NCI-H748 (cell line): Measurements from ENCODE around the gene LRRC10B.

Experiments used
- DNase-seq: peaks from one replicate; lab custom pipeline; 2025; ENCODE audit not compliant: unreplicated experiment; lab: John Stamatoyannopoulos, UW

Gene LRRC10B

DNA sequence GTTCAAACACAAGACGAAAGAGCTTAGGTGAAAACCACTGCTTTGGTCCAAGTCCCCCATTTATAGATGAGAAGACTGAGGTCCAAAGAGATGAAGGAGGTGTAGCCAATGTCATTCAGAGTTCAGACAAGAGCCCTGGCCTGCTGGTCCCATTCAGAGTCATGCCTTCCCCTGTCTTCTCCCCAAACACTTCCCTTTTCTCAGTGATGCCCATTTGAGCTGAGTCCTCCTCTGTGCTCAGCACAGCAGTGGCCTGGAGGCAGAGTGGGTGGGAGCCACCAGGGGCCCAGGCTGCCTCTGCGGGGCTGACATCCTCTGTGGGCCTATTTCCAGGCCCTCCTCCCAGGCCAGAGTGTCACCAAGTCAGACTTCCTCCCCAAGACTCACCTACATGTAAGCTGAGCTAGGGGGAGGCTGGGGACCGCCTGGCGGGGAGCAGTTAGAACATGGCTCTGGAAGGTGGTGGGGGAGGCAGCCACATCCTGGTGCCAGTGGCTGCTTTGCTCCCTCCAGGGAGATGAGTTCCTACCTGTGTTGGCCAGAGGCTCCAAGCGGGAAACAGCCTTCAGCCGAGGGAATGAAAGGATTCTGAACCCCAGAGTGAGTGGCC lies 22.4 kb upstream of the LRRC10B start:
- no peak for DNase-seq

DNA sequence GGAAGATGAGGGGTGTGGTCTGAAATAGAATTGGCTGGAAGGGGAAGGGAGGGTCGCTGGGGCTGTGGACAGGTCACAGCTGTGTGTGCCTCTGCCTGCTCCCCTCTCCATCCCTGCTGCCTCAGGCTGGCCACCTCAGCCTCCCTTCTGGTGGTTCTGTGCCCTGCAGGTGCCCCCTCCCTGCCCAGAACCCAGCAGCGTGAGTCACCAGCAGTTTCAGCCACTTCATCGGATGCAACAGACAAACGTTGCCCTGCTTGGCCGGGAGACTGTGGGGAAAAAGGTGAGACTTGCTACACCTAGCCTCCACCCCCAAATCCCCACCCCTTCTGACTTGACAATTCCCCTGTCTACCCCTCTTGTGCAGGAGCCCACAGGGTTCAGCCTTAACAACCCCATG lies 21.8 kb upstream of the LRRC10B start:
- DNase-seq, result no peak

DNA sequence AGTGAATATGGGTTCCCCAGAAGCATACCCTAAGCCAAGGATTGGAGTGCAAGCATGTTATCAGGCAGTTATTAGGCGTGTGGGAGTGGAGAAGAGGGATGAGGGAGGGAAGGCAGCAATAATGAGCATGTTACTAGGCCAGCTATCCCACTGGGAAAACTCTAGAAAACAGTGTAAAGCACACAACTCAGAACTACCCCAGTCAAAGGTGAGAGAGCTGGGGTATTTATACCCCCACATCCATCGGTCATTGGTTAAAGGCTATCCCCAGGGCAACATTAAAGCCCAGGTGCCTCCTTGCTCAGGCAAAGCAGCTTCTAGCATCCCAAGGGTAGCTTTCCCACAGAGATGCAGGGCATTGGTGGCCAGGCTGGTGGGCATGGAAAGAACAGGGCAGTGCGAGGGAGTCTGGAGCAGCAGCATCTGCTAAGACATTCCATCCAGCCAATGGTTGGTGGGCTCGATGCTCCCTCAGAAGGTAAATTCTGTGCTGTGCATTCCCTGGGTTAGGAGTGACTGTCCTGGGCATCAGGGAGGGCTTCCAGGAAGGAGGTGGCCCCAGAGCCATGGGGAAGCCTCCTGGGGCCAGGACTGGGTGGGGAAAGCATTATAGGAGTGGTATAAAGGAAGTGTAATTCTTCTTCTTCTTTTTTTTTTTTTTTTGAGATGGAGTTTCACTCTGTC lies 21.1 kb upstream of the LRRC10B start:
- DNase-seq, result no peak

DNA sequence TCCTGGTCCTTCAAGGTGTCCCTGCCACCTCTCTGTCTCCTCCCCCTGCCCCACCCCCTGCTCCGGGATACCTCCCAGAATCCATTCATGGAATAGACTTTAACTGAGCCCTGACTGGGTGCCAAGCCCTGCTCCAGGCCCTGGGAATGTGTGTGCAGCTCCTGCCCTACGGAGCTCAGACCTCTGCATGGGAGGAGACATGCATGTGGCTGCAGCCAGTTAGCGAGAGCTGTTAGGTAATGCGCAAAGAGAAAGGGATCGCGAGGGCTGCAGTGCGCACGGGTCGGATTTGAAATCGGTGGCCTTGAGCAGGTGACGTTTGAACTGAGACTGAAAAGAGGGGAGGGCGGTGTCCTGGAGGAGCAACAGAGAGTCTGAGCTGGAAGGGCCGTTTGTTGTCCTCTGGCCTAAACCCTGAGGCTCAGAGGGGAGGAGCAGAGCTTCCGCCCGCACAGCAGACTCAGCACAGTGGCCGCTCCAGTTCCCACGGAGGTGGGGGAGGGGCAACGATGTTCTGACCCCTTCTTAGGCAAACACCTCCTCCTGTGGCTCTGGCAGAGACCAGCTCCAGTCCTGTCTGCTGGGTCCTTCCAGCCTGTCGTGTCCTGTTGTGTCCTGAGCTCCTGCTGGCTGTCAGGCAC lies 19.8 kb upstream of the LRRC10B start:
- DNase-seq, result peak; percentile 15

DNA sequence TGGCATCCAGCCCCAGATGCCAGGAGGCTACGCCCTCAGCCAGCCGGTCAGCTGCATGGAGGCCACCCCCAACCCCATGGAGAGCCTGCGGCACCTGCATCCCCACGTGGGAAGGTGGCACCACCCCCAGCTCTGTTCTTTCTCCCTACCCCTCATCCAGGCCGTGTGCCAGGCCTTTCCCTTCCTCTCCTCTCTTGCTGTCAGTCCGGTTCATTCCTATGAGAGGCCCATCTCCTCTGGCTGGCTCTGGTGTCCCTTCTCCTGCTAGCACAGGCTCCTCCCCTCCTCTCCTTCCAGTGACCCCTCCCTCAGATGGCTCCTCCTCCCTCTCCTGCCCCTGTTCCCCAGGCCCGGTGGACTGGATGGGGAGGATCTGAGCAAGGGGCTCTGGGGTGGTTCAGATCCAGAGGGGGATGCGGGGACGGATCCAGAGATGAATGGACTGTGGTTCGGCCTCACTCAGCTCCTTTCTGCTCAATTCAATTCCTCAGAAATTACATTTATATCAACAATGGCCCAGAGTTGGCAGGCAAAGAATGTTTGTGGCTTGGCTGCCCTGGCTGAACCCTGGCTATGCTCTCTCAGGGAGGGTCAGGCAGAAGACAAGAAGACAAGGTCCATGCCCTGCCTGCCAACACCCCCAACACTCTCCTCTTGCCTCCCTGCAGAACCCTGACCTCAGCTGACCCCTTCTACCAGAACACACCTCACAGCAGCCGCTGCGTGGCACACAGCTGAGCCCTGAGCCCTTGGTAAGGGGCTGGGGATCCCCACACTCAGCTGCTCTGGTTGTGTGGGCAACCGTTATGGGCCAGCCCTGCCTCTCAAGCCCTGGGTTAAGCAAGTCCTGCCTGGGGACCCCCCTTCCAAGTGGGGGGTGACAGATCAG lies 18.5 kb upstream of the LRRC10B start:
- no peak for DNase-seq

DNA sequence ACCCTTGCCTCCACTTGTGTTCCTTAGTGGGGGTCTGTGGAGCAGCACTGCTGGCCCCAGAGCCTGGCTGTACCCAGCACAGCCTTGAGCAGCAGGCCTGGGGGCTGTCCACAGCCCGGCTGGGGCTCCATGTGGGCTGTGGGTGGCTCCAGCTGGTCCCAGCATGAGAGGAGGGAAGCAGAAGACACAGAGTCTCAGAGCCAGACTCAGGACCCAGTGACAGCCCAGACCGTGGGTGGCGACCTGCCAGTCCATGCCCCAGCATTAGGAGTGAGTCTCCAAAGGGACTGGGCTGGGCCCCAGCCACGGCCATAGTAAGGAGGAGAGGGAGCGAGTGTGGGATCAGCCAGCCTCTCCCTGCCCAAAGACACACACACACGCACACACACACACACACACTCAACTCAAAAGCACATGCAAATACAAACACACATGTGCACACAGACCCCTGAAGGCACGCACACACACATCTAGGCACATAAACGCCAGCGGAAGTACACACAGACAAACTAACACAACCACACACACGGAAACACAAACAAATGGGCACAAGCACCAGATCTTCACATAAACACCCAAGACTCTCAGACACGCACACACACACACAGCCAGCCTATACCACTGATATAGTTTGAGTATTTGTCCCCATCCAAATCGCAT lies 16.7 kb upstream of the LRRC10B start:
- no peak for DNase-seq

DNA sequence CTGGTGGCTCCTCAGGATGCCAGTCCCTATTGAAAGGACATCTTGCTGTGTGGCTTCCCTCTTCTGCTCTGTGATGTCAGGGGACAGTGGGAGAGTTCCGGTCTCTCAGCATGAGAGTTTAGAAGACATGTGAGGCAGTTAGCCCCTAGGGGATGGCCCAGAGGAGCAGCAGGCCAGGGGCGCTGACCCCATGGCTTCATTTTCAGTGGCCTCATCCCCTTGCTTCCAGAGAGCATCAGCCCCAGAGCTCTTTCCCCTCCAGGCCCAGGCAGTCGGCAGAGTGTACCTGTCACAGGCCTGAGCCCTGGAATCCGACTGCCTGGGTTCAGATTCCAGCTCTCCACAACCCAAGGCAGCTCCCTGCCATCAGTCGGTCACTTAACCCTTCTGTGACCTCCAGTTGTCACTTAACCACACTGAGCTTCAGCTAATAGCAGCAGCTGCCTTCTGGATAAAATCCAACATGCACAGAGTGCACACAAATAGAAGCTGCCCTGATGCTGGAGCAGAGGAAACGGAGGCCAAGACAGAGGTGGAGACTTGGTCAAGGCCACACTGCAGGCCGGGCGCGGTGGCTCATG lies 14.1 kb upstream of the LRRC10B start:
- no peak for DNase-seq

DNA sequence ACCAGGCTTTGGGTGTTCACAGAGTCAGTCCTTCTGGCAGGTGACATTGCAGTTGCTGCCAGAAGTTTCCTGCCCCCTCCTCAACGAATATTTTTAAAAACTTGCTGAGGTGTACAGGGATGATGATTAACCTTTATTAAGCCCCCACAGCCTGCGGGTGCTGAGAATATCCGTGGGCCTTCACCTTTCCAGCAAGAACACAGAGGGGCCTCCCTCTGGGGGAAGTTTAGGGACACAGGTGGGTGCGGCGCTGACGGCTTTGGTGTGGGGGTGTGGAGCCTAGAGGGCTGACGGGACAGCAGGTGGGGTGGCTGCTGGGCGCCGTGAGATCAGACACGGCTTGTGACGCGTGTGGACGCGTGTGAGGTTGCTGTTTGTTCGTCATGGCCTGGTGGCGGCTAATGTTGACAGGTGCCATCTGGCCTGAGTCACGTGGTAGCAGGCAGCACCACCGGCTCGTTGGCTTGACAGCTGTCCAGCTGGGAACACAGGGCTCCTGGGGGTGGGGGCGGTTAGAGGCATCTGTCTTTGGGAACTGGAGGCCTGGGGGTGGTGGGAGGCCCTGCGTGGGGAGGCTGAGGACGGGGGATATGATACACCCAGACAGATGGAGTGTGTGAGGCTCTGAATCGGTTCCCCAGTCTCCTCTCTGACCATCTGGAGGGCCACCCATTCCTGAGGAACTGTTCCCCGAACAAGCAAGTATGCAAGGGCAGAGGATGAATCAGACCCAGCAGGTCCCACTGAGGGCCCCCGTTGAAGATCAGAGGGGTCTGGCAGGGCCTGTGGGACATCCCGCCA lies 12.5 kb upstream of the LRRC10B start:
- DNase-seq, result peak; percentile 70

DNA sequence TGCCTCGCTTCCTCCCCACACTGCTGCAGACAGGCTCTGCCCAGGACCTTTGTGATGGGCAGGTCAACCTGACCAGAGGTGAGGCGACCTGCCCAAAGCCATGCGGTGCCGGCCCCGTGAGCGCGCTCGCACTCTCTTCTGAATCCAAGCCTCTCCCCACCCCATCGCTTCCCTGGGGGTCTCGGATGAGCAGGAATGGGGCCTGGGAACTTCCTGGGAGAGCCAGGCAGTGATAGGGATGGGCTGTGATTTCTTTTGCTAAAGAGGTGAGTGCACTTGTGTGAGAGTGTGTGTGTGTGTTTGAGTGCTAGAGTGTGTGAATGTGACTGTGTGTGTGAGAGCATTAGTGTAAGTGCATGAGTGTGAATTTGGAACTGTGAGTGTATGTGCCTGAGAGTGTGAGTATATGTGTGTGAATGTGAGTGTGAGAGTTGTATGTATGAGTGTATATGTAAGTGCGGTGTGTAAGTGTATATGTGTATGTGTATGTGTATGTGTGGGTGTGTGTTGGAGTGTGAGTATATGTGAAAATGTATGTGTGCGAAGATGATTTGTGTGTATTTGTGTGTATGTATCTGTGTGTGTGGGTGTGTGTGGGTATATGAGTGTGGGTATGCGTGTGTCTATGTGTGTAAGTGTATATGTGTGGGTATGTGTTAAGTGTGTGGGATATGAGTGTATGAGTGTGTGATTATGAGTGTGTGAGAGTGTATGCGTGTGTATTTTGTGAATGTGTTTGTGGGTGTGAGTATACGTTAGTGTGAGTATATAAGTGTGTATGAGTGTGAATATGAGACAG lies 11.7 kb upstream of the LRRC10B start:
- no peak for DNase-seq

DNA sequence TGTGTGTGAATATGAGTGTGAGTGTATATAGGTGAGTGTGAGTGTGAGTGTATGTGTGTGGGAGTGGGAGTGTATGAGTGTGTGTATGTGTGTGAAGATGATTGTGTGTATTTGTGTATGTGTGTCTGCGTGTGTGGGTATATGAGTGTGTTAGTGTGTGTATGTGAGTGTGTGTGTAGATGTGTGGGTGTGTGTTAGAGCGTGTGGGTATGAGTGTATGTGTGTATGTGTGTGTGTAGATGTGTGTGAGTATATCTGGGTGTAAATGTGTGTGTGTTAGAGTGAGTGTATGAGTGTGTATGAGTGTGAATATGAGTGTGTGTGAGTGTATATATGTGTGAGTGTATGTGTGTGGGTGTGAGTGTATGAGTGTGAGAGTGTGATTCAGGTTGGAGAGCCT lies 11.1 kb upstream of the LRRC10B start:
- DNase-seq, result no peak

DNA sequence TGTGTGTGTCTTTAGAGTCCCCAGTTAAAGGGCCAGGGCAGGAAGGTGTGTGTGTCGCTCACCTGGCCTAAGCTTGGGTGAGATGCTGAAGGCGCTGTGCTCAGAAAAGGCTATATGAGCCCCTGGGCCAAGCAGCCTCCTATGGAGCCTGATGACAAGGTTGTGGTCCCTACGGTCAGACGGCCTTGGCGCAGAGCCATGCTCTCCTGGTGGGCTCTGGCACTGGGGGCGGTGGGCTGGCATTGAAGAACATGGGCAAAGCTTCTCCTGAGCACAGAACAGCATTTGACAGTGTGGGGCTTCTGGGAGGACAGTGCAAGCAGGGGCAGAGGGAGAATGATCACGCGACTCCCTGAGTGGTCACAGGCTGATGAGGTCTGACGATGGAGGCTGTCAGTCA lies 10.7 kb upstream of the LRRC10B start:
- no peak for DNase-seq

DNA sequence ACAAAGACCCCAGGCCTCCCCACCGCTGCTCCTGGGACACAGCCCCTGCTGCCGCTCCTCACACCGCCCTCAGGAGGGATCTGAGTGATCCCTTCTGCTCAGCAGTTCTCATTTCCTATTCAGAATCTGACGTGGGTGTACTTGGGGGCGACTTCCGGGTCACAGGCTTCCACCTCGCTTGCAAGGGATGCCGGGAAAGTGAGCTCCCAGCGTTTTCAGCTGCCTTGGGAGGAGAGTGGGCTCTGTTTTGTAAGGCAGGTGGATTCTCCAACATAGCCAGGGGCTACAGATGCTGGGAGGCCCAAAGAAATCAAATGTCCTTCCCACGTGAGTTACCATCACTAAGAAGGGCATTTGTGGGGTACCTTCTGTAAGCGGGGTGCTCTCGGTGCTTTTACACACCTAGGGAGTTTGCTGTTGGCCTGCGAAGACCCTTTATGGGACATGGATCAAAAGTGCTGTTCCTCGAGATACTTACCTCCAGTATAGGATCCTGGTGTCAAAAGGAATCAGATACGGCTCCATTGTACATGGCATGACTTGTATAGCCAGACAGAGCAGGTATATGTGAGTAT lies 9.7 kb upstream of the LRRC10B start:
- no peak for DNase-seq

DNA sequence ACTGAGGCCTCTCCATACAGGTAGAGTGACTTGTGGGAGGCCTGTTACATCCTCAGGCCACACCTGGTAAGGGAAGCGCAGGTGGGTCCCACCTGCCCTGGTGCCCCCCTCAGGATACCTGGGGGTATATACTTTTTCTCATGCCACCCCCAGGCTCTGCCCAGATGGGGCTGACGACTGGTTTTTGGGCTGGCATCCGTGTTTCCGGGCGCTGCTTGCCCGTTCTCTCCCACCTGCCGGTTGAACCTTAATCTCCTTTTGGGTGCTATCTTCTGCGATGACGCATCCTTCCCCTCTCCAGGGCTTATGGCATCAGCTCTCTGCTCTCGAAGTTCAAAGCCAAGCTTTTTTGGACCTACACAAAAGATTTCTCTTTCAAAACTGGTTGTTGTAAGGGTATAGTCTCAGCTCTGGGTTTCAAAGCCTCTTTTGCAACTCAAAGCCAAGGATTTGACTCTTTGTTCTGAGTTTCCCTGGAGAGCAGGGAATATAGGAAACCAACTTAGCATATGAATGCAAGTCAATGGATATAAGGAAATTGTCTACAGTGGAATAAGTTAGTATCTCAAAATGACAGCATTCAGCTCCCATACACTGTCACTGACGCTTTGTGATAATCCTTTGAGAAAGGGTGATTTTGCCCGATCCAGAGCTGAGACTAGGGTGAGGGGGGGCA lies 8.6 kb upstream of the LRRC10B start:
- DNase-seq, result no peak

DNA sequence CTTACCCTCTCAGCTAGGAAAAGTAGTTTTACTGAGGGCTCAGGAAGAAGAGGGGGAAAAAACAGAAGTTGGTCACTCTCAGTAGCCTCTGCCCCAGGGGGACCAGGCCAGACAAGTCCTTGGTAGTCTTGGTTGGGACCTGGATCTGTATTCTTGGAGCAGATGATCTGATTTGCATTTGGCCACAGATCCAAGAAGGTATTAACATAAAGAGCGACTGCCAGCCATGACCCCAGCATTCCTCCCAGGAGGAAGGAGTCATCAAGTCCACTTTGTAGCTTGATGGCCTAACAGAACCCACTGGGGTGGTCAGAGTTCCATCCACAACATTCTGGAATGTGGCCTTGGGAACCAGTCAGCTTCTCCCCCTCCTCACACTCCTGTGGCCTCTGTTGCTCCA lies 6.0 kb upstream of the LRRC10B start:
- DNase-seq, result no peak

DNA sequence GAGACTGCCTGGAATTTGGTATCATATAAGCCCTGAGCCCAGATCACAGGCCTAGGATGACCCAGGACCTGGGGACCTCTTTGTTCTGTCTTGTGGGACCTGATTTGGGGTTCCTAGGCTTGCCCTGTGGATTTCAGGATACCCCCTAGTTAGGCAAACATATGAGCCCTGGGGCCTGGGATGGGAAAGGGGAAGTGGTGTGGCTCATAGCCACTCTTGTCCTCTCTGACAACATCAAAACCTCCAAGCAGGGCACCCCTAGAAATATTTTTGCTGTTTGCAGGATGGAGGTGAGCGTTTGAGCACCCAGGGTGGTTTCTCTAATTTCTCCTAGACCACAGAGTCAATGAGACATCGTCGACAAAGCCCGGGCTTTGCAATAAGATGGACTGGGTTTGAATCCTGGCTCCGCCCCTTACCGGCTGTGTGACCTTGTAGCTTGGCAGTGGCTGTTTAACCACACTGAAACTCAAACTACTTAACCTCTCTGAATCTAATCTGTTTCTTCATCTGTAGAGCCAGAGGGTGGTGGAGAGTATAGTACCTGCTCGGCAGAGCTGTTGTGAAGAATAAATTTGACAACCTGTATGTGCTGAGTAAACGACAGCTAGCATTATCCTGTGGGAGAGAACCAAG lies 5.3 kb upstream of the LRRC10B start:
- DNase-seq, result no peak

DNA sequence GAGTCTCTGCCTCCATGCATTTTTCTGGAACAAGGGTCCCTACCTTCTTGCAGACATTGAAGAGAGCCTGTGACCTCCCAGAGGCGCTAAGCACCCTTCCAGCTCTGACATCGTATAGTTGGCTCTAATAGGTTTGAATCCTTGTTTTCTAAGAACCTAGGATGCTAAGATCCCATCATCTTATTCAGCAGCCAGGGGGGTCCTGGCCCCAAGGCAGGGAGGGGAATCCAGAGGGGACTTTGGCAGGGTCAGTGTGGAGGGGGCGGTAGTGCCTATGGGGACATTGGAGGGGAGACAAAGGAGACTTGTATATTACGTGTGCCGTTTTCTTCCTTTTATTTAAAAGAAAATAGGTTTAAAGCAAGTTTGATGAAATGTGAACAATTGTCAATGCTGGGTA lies 3.4 kb upstream of the LRRC10B start:
- DNase-seq, result no peak

DNA sequence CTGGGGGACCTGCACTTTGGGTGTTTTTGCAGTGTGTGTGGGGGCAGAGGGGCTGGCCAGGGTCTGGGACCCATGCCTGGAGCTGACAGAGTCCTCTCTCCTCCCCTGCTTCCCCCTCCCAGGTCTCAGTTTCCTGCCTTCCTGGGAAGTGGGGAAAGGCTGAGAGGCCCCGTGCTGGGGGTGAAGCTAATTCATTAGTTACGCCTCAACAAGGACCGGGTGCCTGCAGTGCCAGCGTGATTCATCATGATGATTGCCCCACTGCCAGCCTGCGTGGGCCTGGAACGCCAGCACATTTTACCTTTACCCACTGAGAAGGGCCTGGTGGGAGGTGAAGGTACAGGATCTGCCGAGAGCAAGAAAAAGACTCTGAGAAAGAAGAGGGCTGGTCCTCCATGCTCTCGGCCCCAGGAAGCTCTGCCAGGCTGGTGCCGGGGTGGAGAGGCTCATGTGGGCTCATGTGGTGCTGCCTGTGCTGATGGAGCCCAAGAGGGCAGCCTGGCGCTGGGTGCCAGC lies 2.9 kb upstream of the LRRC10B start:
- no peak for DNase-seq
